GM19372 (cell line): ENCODE measurements around the gene CORO2B.

Source experiments
- ATAC-seq: cut with Tn5 transposase; IDR thresholded peaks from one replicate; pipeline ENCODE4 v1.9.1; 2021; ENCODE audit warnings: mild to moderate bottlenecking, low read depth, moderate library complexity; ENCODE audit not compliant: unreplicated experiment

Gene CORO2B

DNA sequence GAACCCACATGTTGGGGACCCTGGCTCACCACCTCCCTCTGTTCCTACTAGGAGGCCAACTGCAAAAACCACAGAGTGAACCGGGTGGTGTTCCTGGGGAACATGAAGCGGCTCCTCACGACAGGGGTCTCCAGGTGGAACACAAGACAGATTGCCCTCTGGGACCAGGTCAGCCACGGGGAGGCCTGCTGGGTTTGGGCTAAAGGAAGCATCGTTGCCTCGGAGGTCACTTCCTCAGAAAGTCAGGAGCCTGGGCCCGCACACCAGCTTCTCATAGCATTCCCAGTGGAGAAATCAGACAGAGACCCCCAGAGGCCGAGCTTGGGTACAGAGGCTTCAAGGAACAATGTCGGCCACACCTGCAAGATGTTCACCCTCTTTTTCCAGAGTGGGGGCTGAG is 135.1 kb downstream of the CORO2B start:
- no peak for ATAC-seq

DNA sequence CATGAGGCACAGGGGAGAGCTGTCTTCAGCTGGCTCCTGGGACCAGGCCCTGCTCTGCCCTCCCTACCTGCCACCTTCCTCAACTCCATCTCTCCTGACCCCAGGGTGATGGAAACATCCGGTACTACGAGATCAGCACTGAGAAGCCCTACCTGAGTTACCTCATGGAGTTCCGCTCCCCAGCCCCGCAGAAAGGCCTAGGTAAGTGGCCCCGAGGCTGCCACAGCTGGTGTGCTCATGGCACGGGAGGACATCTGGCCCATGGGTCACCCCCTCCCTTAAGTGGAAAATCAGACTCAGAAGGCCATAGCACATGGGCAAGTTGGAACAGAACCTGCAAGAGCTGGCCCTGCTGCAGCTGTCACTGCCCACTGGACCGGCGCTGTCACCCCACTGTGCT is 136.3 kb downstream of the CORO2B start:
- ATAC-seq = no peak

DNA sequence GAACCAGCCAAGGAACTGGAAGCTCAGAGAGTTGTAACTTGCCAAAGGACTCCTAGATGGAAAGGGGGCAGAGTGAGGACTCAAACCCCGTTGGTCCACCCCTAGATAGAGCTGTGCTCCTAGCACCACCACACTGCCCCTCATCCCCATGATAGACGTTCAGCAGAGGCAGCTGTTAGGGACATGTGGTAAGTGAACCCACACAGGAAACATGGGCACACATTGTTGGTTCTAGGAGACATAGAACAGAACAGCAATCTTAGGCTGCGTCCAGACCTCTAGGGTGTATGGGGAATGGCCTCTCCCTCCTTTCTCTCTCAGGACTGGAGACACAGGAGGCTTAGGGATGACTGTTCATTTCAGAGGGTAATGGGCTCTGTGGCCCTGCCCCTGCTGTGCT is 139.2 kb downstream of the CORO2B start:
- ATAC-seq = no peak

DNA sequence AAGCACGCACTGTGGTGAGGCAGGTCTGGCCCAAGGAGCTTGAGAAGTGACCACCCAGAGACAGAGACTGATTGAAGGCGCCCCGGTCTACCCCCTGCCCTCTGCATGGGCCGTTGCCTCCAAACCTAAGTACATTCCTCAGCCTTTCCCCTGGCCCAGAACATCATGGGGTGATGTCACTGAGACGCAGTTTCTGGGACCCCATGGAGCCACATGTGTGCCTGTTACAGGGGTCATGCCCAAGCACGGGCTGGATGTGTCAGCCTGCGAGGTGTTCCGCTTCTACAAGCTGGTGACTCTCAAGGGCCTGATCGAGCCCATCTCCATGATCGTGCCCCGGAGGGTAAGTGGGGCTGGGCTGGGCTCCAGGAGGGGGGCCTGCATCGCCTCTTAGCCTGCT is 139.7 kb downstream of the CORO2B start:
- no peak for ATAC-seq

DNA sequence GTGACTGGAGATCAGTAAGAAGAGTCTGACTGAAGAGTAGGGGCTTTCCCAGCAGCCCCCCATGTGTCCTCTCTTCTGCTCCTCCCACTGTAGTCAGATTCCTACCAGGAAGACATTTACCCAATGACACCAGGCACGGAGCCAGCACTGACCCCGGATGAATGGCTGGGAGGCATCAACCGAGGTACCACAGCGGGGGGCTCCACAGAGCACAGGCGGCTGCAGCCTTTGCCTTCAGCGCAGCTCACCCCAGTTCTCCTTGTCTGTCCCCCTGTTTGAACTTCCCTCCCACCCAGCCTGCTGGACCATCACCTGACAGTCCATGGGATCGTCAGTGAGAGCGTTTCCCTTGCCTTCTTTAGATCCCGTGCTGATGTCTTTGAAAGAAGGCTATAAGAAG is 140.3 kb downstream of the CORO2B start:
- no peak for ATAC-seq

DNA sequence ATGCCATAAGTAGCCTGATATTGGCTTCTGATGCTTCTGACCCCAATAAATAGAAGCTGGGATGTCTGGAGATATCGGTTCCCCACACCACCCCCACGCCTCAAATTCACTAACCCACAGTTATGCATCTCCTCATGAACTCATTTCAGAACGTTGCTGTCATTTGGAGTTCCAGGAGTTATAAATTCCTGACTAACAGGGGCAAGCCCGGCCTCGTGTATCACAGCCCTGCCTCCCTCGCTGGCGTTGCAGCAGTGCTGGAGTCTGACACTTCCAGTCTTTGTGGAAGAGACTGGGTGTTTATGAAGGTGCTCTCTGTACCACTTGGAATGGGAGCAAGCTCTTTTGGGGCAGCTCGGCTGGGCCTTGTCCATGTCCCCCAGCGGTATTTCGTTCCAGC is 140.9 kb downstream of the CORO2B start:
- ATAC-seq = no peak

DNA sequence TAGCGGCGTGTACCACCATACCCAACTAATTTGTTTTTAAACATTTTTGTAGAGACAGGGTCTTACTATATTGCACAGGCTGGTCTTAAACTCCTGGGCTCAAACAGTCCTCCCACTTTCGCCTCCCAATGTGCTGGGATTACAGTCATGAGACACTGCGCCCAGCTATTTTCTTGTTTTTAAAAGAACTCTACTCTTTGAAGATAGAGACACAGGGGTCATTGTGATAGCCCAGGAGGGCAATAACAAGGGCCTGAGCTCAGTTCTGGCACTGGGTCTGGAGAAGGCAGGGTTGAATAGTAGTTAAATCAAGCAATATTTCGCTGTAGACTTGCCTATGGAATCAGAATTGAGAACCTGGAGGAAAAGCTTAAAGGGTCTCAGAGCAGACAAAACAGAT is 143.1 kb downstream of the CORO2B start:
- no peak for ATAC-seq

DNA sequence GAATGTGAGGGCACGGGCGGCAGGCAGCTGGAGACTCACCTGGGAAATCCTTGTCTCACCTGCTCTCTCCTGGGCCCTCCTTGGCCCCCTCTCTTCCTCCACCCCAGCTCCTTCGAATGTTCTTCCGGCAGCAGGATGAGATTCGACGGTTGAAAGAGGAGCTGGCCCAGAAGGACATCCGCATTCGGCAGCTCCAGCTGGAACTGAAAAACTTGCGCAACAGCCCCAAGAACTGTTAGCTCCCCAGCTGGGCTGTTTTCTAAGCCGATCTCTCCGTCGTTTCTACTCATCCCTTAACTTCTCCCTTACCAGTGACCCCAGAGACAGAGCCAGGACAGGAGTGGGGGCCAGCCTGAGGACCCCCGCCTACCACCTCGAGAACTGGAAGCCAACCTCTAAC is 146.9 kb downstream of the CORO2B start:
- ATAC-seq = no peak

DNA sequence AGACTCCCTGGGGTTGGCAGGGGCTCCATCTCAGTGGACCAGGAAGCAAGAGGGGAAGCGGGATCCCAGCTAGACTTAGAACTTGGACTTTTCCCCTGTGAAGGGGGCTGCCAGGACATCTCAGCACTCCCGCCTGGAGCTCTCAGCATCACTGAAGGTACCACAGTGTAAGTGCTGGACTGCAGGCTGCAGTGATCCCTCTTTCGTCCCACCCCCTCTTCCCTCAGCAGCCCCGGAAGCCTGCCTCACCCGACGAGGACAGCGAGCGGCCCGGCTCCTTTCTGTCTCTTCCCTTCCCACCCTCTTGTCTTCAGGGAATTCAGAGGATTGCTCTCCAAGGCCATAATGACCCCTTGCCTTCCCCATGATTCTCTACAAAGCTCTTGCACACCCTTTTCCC is 147.5 kb downstream of the CORO2B start:
- ATAC-seq = no peak

DNA sequence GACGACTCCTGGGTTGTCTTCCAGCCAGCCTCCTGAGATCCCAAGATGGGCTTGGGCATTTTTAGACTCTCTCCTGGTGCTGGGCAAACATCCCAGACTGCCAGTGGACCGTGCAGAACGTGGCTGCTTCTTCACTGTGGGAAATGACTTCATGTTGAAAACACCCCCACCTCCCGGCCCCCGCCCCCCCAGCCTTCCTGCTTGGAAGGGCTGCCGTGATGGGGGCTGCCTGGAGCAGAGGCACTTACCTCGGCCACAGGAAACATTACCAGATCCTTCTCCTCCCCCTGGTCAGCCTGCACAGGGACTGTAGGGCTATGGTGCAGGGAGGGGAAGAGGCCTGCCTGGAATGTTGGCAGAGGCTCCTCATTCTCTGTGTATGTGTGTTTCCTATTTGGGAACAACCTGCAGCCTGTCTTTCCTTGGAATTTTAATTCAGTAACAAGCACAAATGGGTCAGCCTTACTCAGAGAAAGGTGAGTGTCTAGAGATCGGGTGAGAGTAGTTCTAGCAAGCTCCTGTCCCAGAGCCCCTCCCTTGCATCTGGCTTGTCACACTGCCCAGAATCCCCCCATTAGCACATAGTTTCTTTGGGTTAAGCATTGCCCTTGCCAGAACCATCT is 151.1 kb downstream of the CORO2B start:
- no peak for ATAC-seq

DNA sequence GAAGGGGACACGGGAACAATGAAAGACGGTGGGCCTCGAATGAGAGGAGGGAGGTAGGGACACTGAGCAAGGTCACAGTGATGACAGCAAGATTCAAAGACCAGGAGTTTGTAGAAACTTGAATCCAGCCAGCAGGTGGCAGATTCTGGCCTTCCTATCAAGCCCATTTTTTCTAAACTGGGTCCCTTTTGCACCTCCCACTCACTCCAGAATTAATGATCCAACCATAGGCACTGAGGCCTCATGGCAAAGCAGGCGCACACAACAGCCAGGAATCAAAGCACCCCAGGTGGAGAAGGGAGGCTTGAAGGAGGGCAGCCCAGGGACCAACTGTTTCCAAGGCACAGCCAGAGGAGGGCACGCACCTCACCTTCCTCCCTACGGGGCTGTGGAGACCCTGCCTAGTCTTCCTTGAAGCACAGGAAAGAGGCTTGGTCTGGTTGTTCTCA is 151.7 kb downstream of the CORO2B start:
- ATAC-seq = no peak

DNA sequence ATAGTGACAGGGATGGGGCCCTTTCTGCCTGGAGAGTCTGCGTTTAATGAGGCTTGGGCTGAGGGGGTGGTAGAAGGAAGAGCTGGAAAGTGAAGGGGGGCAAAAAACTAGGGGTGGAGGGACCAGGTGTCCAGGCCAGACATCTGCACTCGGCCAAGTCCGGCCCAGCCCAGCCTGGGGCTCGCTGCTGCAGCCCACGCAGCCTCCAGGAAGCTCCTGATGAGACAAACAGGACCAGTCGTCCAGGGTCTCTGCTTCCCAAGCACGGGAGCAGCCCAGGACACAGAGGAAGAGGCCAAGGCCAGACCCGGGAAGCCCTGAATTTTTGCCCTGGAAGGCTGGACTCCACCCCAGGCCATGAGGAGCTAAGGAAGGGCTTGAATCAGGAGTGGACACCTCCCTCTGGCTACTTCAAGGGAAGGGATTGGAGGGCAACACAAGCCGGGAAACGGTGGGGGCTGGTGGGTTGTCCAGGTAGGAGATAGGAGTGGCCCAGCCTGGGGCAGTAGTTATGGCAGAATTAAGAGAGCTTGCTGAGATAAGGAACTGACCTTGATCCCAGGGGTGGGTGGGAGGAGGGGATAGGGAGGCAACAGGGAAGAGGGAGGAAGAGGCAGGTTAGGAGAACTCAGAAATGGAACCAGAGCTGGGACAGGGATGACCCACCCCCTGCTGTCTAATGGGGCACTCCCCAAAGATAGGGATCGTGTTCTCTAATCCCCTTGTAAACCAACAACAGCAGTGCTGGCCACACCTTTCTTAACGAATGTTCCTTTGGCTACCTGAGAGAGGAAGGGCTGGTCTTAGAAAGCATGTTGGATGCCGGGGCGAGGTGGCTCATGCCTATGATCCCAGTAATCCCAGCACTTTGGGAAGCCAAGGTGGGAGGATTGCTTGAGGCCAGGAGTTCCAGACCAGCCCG is 152.4 kb downstream of the CORO2B start:
- no peak for ATAC-seq

DNA sequence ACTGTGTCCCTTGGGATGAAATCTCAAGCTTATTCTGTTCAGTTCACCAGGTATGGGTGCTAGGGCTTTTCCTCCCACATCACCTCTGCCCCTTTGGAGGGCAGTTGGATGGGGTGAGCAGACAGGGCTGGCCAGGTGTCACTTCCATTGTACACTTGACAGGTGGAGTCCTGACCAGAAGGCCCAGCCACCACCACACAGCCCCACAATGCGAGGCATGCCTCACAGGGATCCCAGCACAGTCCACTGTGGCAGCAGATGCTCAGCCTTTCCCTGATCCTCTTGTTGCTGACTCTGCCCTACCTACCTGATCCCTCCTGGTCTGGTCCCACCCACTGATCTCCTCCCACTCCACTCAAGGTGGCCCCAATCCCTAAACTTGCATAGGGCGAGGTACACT is 153.7 kb downstream of the CORO2B start:
- no peak for ATAC-seq

DNA sequence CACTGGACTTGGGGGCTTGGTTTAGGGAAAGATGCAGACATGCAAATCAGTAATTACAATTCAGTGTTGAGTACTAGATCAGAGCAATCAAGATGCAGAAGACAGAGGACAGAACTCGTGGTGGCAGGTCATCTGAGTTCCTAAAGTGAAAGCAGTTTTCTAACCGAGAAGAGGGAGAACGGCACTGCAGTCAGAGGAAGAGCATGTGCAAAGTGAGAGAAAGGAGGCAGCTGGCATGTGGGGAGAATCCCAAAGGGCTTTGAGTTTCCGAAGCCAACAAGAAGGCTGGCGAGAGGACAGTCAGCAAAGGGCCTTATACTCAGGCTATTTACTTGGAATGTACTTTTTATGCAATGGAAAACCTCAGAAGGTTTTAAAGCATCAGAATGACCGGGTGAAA is 154.9 kb downstream of the CORO2B start:
- no peak for ATAC-seq

DNA sequence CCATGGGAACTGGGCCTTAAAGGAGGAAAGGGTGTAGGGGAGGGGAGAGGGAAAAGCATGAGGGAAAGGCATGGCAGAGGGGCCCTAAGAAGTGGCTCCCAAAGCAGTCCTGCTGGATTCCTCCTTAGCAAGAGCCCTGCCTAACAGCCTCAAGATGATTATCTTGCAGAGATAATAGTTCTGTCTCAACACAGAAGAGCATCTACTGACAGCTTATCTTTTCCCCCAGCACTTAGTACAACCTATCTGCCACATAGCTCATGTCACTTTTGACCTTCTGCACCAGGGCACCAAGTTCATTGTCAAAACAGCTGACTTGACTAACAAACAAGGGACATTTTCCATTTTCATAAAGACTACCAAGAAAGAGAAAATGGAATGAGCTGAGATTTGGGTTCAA is 155.6 kb downstream of the CORO2B start:
- no peak for ATAC-seq

DNA sequence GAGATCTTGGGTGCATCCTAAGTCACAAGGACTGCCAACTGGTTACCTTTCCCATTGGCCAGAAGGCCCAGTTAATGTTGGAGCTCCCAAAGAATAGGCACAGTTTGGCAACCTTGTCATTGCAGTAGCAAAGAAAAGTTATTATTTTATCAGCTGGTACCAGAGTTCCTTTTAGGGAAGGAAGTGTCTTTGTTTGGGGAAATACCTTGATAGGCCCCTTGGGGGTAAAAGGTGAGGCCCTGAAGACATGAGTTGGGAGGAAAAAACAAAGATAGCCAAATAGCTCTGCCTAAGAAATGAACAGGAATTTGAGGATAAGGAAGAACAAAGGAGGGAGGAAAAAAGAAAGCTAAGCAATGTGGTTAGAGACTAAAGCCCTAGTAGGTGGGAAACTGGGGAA is 156.1 kb downstream of the CORO2B start:
- ATAC-seq = no peak

DNA sequence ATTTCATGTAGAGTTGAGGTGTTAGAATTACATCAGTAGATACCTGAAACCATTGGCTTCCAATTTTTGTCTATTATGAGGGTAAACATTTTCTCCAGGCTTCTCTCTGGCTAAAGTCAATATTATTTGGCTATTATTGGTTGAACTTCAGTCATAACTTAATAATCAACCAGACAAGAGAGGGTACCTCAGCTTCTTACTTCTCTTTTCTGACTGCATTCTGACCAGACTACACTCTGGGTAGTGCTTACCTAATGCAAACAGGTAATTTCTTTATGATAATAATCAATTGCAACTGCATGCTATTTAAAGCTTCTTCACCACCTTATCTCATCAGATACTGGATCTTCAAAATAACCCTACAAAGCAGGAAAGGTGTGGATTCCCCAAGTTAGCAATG is 156.8 kb downstream of the CORO2B start:
- no peak for ATAC-seq

DNA sequence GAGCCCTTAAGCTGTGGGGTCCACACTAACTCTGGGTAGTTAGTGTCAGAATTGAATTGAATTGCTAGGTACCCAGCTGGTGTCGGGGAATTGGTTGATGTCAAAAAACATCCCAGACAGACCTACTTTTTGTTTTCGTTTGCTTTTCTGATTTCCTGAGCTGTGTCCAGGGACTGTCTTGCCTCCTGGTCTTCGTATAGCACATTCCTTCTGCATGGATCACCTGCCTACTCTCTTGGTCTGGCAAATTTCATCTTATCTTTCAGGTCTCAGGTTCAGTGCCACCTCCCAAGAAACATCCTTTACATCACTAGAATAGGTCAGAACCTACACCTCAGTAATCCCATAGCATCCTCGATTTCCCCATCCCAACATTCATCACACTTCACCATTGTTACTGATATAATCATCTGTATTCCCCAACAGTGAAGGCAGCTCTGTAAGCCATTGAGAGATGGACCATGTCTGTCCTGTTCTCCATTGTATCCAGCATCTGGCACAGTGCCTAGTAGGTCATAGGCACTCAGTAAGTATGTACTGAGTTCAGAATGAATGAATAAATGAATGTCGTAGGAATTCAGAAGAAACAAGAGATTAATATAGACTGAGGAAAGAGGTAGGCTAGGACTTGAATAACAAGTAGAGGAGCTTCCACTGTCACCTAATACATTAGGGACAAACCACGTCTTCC is 160.7 kb downstream of the CORO2B start:
- ATAC-seq = no peak

DNA sequence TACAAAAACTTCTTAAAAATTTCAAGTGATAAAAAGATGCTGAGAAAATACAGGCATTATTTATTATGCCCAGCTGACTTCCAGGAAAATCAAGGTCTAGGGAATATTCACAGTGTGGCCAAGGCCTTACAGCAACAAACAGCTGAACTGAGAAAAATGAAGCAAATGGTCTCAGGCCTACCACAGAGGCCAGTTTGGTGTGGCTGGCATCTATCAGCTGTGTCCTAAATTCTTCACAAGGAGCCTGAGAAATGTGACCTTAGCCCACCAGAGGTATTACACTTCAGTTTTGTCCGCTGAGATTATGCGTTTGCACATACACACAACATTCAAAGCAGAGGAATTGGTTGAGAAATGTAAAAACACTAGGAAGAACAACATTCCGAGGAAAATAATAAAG is 164.5 kb downstream of the CORO2B start:
- no peak for ATAC-seq

DNA sequence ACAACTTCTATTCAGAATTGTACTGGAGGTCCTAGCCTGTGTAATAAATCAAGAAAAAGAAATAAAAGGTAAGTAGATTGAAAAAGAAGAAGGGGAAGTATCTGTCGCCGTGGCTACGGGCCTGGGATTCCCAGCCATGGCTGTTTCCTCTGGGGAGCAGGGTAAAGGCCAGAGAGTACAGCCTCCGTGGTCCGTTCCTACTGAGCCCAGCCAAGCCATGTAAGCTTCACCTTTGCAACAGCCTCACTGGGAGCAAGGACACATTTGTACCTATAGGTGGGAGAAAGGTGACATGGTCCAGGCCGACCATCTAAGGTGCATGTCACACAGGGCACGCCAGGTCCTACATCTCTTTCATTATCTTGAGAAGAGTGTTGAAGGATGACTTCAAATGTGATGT is 170.6 kb downstream of the CORO2B start:
- ATAC-seq = no peak

DNA sequence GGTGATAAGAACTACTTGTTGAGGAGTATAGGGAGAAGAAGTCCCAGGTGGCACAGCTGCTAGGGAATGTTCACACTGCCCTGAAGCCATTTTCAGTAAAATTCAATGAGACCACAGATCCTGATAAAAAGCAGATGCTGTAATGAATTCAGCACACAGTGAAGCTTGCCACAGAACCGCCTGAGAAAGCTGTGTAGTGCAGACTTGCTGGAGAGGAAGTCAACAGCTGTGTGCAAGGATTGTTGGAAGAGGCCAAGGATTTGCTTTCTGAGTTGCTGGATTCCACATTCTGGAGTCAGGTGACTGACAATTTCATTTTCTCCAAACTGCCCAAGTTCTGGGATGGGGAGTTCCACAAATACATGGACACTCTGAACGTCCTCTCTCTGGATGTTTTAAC is 171.0 kb downstream of the CORO2B start:
- no peak for ATAC-seq

DNA sequence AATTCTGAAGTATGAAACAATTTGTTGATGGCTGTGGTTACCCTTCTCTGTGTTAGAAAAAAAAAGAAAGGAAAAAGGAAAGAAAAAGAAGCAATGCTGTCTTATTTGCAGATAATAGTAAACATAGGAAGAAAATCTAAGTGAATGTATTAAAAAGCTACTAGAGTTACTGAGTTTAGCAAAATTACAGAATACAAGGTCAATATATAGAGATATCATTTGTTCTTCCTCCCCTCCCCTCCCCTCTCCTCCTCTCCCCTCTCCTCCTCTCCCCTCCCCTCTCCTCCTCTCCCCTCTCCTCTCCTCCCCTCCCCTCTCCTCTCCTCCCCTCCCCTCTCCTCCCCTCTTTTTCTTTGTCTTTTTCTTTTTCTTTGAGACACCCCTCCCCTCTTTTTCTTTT is 172.8 kb downstream of the CORO2B start:
- ATAC-seq = no peak
